Endothelial cell of umbilical vein (primary cell): ENCODE measurements around the gene LAMB3. TPM values are rescaled to one million over a fixed set of nuclear protein-coding genes. Genes with fewer than 3 reads are reported as not detected.

Experiments
- BruUV-seq: library from RNA; stranded (reverse); fragments of 400-500 nt; replicated peaks from 2 replicates; lab custom pipeline; 2021; lab: Mats Ljungman, UMichigan
- CTCF ChIA-PET: fragments of 300-600, 350-600 bp; sonication (Branson Sonifier 250); formaldehyde crosslinking; loops from one replicate; lab custom pipeline; 2021; ENCODE audit warnings: antibody characterized with exemption, inconsistent platforms; lab: Charles Lee
- POLR2A ChIA-PET: fragments of 300-600, 350-600 bp; sonication (Branson Sonifier 250); formaldehyde crosslinking; loops from one replicate; lab custom pipeline; 2021; ENCODE audit warnings: antibody characterized with exemption, inconsistent platforms; lab: Charles Lee
- DNase-seq: peaks from one replicate; pipeline ENCODE4 v3.0.0-alpha.2; 2011; ENCODE audit warnings: low read depth, low spot score
- FAIRE-seq: peaks from 2 replicates; lab custom pipeline; 2011; peaks lifted over from hg19 to GRCh38; lab: Jason Lieb, UNC
- H2AFZ ChIP-seq: 2 replicates; pipeline ENCODE4 v1.6.0; 2012; ENCODE audit warnings: low read depth, low read length, control low read depth, inconsistent platforms
- H3K27ac ChIP-seq: 2 replicates; pipeline ENCODE4 v1.5.1; 2011; ENCODE audit warnings: low read depth, mild to moderate bottlenecking, control low read depth, low read length, moderate library complexity; ENCODE audit not compliant: insufficient read depth
- H3K27me3 ChIP-seq, 2 experiments: 2 replicates each; pipeline versions ENCODE4 v1.6.0 to v1.6.1; 2011; ENCODE audit warnings: low read length in 2 of 2, mixed read lengths in 1 of 2; ENCODE audit not compliant: control insufficient read depth in 2 of 2, insufficient read depth in 2 of 2
- H3K36me3 ChIP-seq, 2 experiments: 2 replicates in 1 of 2; 3 replicates in 1 of 2; pipeline ENCODE4 v1.5.1; 2011; ENCODE audit warnings: low read length in 2 of 2, mild to moderate bottlenecking in 1 of 2, moderate library complexity in 1 of 2; ENCODE audit not compliant: control insufficient read depth in 2 of 2, insufficient read depth in 2 of 2; ENCODE audit errors: extremely low read depth in 1 of 2
- H3K4me1 ChIP-seq: 3 replicates; pipeline ENCODE4 v1.5.1; 2011; ENCODE audit warnings: mild to moderate bottlenecking, low read length; ENCODE audit not compliant: control insufficient read depth, insufficient read depth; ENCODE audit errors: extremely low read depth
- H3K4me2 ChIP-seq: 2 replicates; pipeline ENCODE4 v1.6.1; 2011; ENCODE audit warnings: low read length, control low read depth, mixed read lengths; ENCODE audit not compliant: insufficient read depth
- H3K4me3 ChIP-seq, 3 experiments: fragments of 200-600 bp in 1 of 3; sonication (generic), shearing (Covaris generic) in 1 of 3; replicated peaks in 1 of 3; 2 replicates each; pipeline ENCODE4 v1.5.1; 2011 to 2016; ENCODE audit warnings: control low read depth in 3 of 3, low read length in 3 of 3, mild to moderate bottlenecking in 2 of 3, inconsistent platforms in 1 of 3, low read depth in 1 of 3, moderate library complexity in 1 of 3; ENCODE audit not compliant: insufficient read depth in 1 of 3
- H3K79me2 ChIP-seq: 2 replicates; pipeline ENCODE4 v1.6.0; 2012; ENCODE audit warnings: low read length, inconsistent platforms; ENCODE audit not compliant: control insufficient read depth, insufficient read depth
- H3K9ac ChIP-seq: replicated peaks from 2 replicates; pipeline ENCODE3; 2011; ENCODE audit warnings: low read length, control low read depth; ENCODE audit not compliant: insufficient read depth; ENCODE audit errors: extremely low read depth
- H3K9me1 ChIP-seq: replicated peaks from 3 replicates; pipeline ENCODE4 v1.6.0; 2011; ENCODE audit warnings: mild to moderate bottlenecking, low read length; ENCODE audit not compliant: control insufficient read depth, insufficient read depth; ENCODE audit errors: extremely low read depth
- H3K9me3 ChIP-seq: replicated peaks from 2 replicates; pipeline ENCODE4 v1.5.1; 2012; ENCODE audit warnings: low read length, inconsistent platforms; ENCODE audit not compliant: control insufficient read depth, insufficient read depth
- H4K20me1 ChIP-seq: replicated peaks from 2 replicates; pipeline ENCODE3; 2011; ENCODE audit warnings: mild to moderate bottlenecking, low read length; ENCODE audit not compliant: control insufficient read depth, insufficient read depth; ENCODE audit errors: extremely low read depth
- EZH2 ChIP-seq: IDR thresholded peaks from 2 replicates; pipeline ENCODE4 v1.6.1; 2012; ENCODE audit warnings: borderline replicate concordance, low read depth, mild to moderate bottlenecking, moderate library complexity, low read length, inconsistent platforms; ENCODE audit not compliant: severe bottlenecking
- FOS ChIP-seq: IDR thresholded peaks from 2 replicates; pipeline ENCODE4 v1.6.1; 2011; ENCODE audit warnings: mild to moderate bottlenecking, low read length, moderate library complexity, borderline replicate concordance; ENCODE audit not compliant: insufficient read depth
- GATA2 ChIP-seq: IDR thresholded peaks from 2 replicates; pipeline ENCODE4 v1.7.0; 2011; ENCODE audit warnings: low read depth, mild to moderate bottlenecking, moderate library complexity, mixed read lengths, low read length; ENCODE audit not compliant: insufficient read length, insufficient read depth
- JUN ChIP-seq: IDR thresholded peaks from 2 replicates; pipeline ENCODE4 v1.6.1; 2011; ENCODE audit warnings: borderline replicate concordance, low read depth; ENCODE audit not compliant: insufficient read length, insufficient read depth
- MYC ChIP-seq: IDR thresholded peaks from one replicate; pipeline ENCODE4 v1.6.1; 2011; ENCODE audit warnings: mild to moderate bottlenecking, low read depth, low read length
- POLR2A ChIP-seq: IDR thresholded peaks from 2 replicates; pipeline ENCODE4 v1.6.1; 2012; ENCODE audit warnings: low read depth, mild to moderate bottlenecking, control low read depth, low read length
- POLR2AphosphoS5 ChIP-seq: IDR thresholded peaks from 2 replicates; pipeline ENCODE4 v1.6.1; 2012; ENCODE audit warnings: low read depth, mild to moderate bottlenecking, control low read depth, low read length, moderate library complexity; ENCODE audit not compliant: insufficient read depth
- dilution Hi-C: fragments of 300-500 bp; cut with MboI; formaldehyde crosslinking; loops from one replicate; pipeline ENCODE4 v1.15.0; 2019; ENCODE audit warnings: low sequenced_read_pairs; ENCODE audit not compliant: extremely low pct_ligation_motif_present
- intact Hi-C: fragments of 100-400 bp; cut with micrococcal nuclease; formaldehyde crosslinking; loops from one replicate; pipeline ENCODE4 v1.10.0; 2022
- polyA plus RNA-seq, 4 experiments: library from polyadenylated mRNA; depleted of rRNA in 3 of 4; stranded (reverse) in 3 of 4; unstranded in 1 of 4; fragments of >200 nt; gene quantifications; 2 replicates each; pipeline versions ENCODE4 v1.2.1 to v1.2.3, GENCODE V29; 2011 to 2012; ENCODE audit warnings: missing spikeins in 1 of 4
- total RNA-seq: library from RNA; stranded (reverse); gene quantifications from 2 replicates; pipeline ENCODE4 v1.2.3, GENCODE V29; 2021
- TF ChIP-seq, protein P1 (sequence below), 2 donors: IDR thresholded peaks; 1 replicate in 1 of 2; 2 replicates in 1 of 2; pipeline ENCODE4 v1.5.1; 2011; ENCODE audit warnings: low read length in 2 of 2, mild to moderate bottlenecking in 2 of 2, moderate library complexity in 2 of 2, control low read depth in 1 of 2, inconsistent platforms in 1 of 2, low read depth in 1 of 2; ENCODE audit not compliant: insufficient read depth in 1 of 2; ENCODE audit errors: extremely low read depth in 1 of 2
- TF ChIP-seq, protein P2 (sequence below): IDR thresholded peaks from 2 replicates; pipeline ENCODE4 v1.6.1; 2011; ENCODE audit not compliant: insufficient read depth, insufficient read length

Gene LAMB3
- total and polyA plus RNA-seq, 2 donors (not counting 3 experiments of a cell fraction or from before 2014, with no cell fraction given) = 2.6 to 3.1 TPM

DNA sequence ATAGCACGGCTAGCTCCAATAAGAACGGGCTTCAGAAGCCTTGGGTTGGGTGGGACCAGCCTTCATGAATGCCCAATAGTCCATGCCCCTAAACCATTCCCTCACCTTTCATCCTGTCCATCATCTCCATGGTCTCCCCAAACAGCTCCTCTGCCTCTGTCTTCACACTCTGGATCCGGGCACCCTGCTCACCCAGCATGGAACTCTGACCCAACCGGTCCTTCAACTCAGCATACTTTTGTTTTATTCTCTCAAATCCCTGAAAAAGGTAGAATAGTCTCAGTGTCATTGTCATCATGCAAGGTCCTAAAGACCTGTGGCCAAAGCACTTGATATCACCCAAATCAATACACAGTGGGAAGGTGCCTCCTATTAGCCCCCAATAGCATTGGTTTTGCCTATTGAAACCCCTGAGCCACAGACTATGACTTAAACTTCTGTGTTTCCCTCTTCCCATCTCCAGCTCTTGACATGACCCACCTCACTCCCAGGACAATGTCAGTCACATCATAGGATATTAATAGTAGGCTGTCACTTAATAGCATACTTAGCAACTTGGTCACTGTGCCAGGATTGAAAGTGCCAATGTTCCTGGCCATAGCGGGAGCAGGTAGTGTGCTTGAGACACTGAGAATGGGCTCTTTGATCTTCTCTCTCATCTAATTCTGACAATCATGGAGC lies 35.7 kb downstream of the LAMB3 start:
- Histone ChIP-seq H3K4me2 (no peak overlapping the region), H3K27me3 (no peaks in the 10 kb centered on the region), H3K9me3 (no peaks in the 10 kb centered on the region), H3K36me3 (no peaks in the 10 kb centered on the region), H3K4me1 (no peaks in the 10 kb centered on the region), H3K79me2 (no peaks in the 10 kb centered on the region), H3K4me3 (no peak overlapping the region), H2AFZ (no peak overlapping the region), H3K9me1 (no peaks in the 10 kb centered on the region), H3K27ac (no peak overlapping the region), H3K9ac (no peak overlapping the region), H4K20me1 (no peaks in the 10 kb centered on the region)
- TF ChIP-seq, protein P1, sequence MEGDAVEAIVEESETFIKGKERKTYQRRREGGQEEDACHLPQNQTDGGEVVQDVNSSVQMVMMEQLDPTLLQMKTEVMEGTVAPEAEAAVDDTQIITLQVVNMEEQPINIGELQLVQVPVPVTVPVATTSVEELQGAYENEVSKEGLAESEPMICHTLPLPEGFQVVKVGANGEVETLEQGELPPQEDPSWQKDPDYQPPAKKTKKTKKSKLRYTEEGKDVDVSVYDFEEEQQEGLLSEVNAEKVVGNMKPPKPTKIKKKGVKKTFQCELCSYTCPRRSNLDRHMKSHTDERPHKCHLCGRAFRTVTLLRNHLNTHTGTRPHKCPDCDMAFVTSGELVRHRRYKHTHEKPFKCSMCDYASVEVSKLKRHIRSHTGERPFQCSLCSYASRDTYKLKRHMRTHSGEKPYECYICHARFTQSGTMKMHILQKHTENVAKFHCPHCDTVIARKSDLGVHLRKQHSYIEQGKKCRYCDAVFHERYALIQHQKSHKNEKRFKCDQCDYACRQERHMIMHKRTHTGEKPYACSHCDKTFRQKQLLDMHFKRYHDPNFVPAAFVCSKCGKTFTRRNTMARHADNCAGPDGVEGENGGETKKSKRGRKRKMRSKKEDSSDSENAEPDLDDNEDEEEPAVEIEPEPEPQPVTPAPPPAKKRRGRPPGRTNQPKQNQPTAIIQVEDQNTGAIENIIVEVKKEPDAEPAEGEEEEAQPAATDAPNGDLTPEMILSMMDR (IDR thresholded peaks at IDR 0.05; ENCODE audit: extremely low read depth in 1 of 2, insufficient read depth in 1 of 2, low read depth in 1 of 2, low read length in 2 of 2) = no peak
- TF ChIP-seq GATA2 (no peak), POLR2A (no peak), MYC (no peak), JUN (no peak), FOS (no peak), EZH2 (no peak), POLR2AphosphoS5 (no peak)
- TF ChIP-seq, protein P2, sequence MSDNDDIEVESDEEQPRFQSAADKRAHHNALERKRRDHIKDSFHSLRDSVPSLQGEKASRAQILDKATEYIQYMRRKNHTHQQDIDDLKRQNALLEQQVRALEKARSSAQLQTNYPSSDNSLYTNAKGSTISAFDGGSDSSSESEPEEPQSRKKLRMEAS = no peak
- dilution Hi-C loops (no loop called here), intact Hi-C loops (no loop called here)
- CTCF ChIA-PET = interaction anchor here (0.9 to 1.4 kb wide), 5 partner anchors 11 to 51 kb away, joined by 3 to 6 read pairs (median 5); no protein-coding TSS in a partner anchor
- DNase-seq (no peak), FAIRE-seq (no peak)
- no TSS peak for BruUV-seq
- POLR2A ChIA-PET = interaction anchor here (0.6 kb wide), 1 partner anchor 1595 kb away, joined by 5 read pairs; no protein-coding TSS in a partner anchor
